Measurements from ENCODE around the gene TCF4.

DNA sequence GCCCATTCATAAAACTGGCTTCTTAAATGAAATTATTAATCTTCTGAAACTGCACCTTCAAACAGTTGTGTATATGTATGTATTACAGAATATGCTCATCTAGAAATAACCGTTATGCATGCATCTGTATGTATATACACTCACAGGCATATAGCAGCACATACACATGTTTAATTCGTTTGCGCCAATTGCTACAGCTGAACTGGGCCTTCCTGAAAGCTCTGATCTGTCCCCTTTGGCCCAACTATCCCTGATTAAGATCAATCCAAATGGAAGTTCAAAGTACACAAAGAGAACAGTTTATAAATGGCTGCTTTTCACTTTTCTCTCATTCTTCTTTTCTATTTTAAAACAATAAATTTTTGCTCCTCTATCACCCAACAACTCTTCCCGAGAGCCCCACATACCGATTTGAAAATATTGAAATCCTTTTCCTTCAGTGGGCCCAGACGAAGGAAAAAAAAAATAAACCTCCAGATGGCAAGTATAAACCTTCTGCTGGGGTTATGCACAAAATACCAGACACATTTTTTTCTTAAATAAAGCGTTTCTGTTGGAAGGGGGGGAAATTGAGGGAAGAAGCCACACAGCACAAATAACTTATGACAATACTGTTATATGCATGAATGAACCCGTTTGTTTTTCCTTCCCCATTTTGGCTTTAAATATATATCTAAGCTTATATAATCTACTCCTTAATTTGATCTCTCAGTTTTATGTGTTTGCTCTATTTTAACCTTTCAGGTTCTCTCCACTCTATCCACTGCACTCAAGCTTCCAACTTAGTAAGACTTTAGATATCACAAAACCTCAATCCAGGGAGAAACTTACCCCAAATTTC lies 267.3 kb downstream of the TCF4 start:
- TF ChIP-seq, protein P1, sequence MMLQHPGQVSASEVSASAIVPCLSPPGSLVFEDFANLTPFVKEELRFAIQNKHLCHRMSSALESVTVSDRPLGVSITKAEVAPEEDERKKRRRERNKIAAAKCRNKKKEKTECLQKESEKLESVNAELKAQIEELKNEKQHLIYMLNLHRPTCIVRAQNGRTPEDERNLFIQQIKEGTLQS (IDR thresholded peaks at IDR 0.05): no peak
- TF ChIP-seq, protein P2, sequence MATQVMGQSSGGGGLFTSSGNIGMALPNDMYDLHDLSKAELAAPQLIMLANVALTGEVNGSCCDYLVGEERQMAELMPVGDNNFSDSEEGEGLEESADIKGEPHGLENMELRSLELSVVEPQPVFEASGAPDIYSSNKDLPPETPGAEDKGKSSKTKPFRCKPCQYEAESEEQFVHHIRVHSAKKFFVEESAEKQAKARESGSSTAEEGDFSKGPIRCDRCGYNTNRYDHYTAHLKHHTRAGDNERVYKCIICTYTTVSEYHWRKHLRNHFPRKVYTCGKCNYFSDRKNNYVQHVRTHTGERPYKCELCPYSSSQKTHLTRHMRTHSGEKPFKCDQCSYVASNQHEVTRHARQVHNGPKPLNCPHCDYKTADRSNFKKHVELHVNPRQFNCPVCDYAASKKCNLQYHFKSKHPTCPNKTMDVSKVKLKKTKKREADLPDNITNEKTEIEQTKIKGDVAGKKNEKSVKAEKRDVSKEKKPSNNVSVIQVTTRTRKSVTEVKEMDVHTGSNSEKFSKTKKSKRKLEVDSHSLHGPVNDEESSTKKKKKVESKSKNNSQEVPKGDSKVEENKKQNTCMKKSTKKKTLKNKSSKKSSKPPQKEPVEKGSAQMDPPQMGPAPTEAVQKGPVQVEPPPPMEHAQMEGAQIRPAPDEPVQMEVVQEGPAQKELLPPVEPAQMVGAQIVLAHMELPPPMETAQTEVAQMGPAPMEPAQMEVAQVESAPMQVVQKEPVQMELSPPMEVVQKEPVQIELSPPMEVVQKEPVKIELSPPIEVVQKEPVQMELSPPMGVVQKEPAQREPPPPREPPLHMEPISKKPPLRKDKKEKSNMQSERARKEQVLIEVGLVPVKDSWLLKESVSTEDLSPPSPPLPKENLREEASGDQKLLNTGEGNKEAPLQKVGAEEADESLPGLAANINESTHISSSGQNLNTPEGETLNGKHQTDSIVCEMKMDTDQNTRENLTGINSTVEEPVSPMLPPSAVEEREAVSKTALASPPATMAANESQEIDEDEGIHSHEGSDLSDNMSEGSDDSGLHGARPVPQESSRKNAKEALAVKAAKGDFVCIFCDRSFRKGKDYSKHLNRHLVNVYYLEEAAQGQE (IDR thresholded peaks at IDR 0.05; ENCODE audit: low read depth): no peak
